ENCODE measurements around the gene FLT3. TPM values are rescaled to one million over a fixed set of nuclear protein-coding genes. Genes with fewer than 3 reads are reported as not detected.

The FLT3 gene
- total and polyA plus RNA-seq, 10 of the 15 experiments (the other 5 are each of a cell fraction or from before 2014, with no cell fraction given) = 0.04 to 0.19 (median 0.11) TPM; not detected in 1

GRCh38 chr13:28026508-28026907 lies 73.9 kb downstream of the FLT3 start:
- ChIA-PET RAD21 (ENCODE audit: unreplicated experiment) (no interaction called here), CTCF (interaction anchor here (0.6 to 1.1 kb wide), 2 partner anchors 10 to 254 kb away, joined by 3 read pairs; no protein-coding TSS in a partner anchor), POLR2A (no interaction called here), SMC1A (ENCODE audit: uncharacterized antibody, unreplicated experiment) (interaction anchor here (1.2 to 1.5 kb wide), 2 partner anchors 9 to 12 kb away, joined by 3 to 5 read pairs; no protein-coding TSS in a partner anchor)
- intact Hi-C loops (cut with micrococcal nuclease; ENCODE audit: unreplicated experiment) = no loop called here
- no peak for ATAC-seq
- in situ Hi-C loops (cut with MboI) = no loop called here
- H2AFZ ChIP-seq (ENCODE audit: control insufficient read depth, low read depth, low read length) = no peak overlapping the region
- H3K4me2 ChIP-seq (ENCODE audit: control insufficient read depth, insufficient read depth) = no peak overlapping the region
- no peaks in the 10 kb centered on the region for H3K79me2 ChIP-seq (ENCODE audit: control insufficient read depth, insufficient read depth, low read length)
- no peaks in the 10 kb centered on the region for H3K36me3 ChIP-seq (ENCODE audit: control insufficient read depth in 2 of 2, insufficient read depth in 2 of 2, low read length in 1 of 2)
- H3K4me1 ChIP-seq (ENCODE audit: control insufficient read depth, insufficient read depth, low read length) = peaks cover 12% of the 10 kb centered on the region
- no peak for FAIRE-seq
- no peak overlapping the region for H3K27ac ChIP-seq (ENCODE audit: control insufficient read depth, insufficient read depth)
- no peak for DNase-seq (ENCODE audit: low read depth, low spot score)
- H3K4me3 ChIP-seq = no peak overlapping the region
- WGBS (ENCODE audit: insufficient coverage, insufficient replicate concordance, low lambda C conversion rate, missing lambda C conversion rate) = 94% methylated on average over 9 of the region's 9 CpGs
- BruUV-seq (replicated peaks) = no TSS peak
- no peak overlapping the region for H3K9ac ChIP-seq (ENCODE audit: control insufficient read depth, insufficient read depth, low read length)
- no peak for TF ChIP-seq CHD1 (IDR thresholded peaks at IDR 0.05; ENCODE audit: low read depth, low read length)
- no peak for TF ChIP-seq NFYB (IDR thresholded peaks at IDR 0.05; ENCODE audit: insufficient read depth, low read depth, low read length)
- no peak for TF ChIP-seq EZH2 (IDR thresholded peaks at IDR 0.05; ENCODE audit: borderline replicate concordance, control insufficient read depth, low read depth, low read length)
- no peak for TF ChIP-seq CHD2 (IDR thresholded peaks at IDR 0.05; ENCODE audit: borderline replicate concordance, low read depth, low read length)
- no peak for TF ChIP-seq PAX5 (IDR thresholded peaks at IDR 0.05; ENCODE audit: borderline replicate concordance, low read depth, low read length)
- TF ChIP-seq ZNF592 (IDR thresholded peaks at IDR 0.05) = no peak
- no peak for TF ChIP-seq CTCF (IDR thresholded peaks at IDR 0.05 in 2 of 3, conservative IDR thresholded peaks at IDR 0.05 in 1 of 3; ENCODE audit: control insufficient read depth in 2 of 3, extremely low read depth in 1 of 3, insufficient read depth in 1 of 3, low read depth in 3 of 3, low read length in 3 of 3)
- TF ChIP-seq SMAD1 (IDR thresholded peaks at IDR 0.05; ENCODE audit: low read depth, partially characterized antibody) = no peak
- no peak for TF ChIP-seq ZSCAN29 (IDR thresholded peaks at IDR 0.05)
- TF ChIP-seq BCL11A (IDR thresholded peaks at IDR 0.05; ENCODE audit: low read depth, low read length) = no peak
- no peak for TF ChIP-seq BHLHE40 (IDR thresholded peaks at IDR 0.05; ENCODE audit: borderline replicate concordance in 1 of 2, low read depth in 2 of 2, low read length in 1 of 2)
- TF ChIP-seq EED (IDR thresholded peaks at IDR 0.05; ENCODE audit: low read depth) = no peak
- no peak for TF ChIP-seq USF1 (IDR thresholded peaks at IDR 0.05; ENCODE audit: borderline replicate concordance, extremely low read length, insufficient read depth, low read depth, low read length)
- no peaks in the 10 kb centered on the region for H4K20me1 ChIP-seq (ENCODE audit: control insufficient read depth, insufficient read depth)
- no peaks in the 10 kb centered on the region for H3K9me3 ChIP-seq (replicated peaks; ENCODE audit: control insufficient read depth, insufficient read depth, low read length)
- H3K27me3 ChIP-seq (replicated peaks in 1 of 2; ENCODE audit: control insufficient read depth in 2 of 2, insufficient read depth in 2 of 2, low read length in 1 of 2) = no peaks in the 10 kb centered on the region
